Mesendoderm (in vitro differentiated cells): ENCODE data around the gene LAMB1.
A peak's percentile ranks its signal among the peaks of the same experiment; 100 is the strongest.

Source experiments
- DNase-seq: peaks from one replicate; pipeline ENCODE4 v3.0.0; 2013
- H2AK5ac ChIP-seq: 2 replicates; pipeline ENCODE4 v1.6.1; 2013; ENCODE audit warnings: low read length, inconsistent platforms
- H2BK120ac ChIP-seq: 2 replicates; pipeline ENCODE4 v1.6.1; 2013; ENCODE audit warnings: low read depth, mild to moderate bottlenecking, low read length, moderate library complexity, mixed read lengths
- H2BK15ac ChIP-seq: replicated peaks from 2 replicates; pipeline ENCODE4 v1.6.1; 2013; ENCODE audit warnings: low read depth, mild to moderate bottlenecking, moderate library complexity
- H2BK5ac ChIP-seq: 2 replicates; pipeline ENCODE4 v1.6.1; 2013; ENCODE audit warnings: low read length, inconsistent platforms
- H3K18ac ChIP-seq: 2 replicates; pipeline ENCODE4 v1.6.1; 2013; ENCODE audit warnings: mild to moderate bottlenecking, low read length, mixed read lengths
- H3K23ac ChIP-seq: one replicate; pipeline ENCODE4 v1.6.1; 2013; ENCODE audit warnings: low read length
- H3K27ac ChIP-seq: 2 replicates; pipeline ENCODE4 v1.5.1; 2013; ENCODE audit warnings: low read depth, mild to moderate bottlenecking, inconsistent platforms, low read length, moderate library complexity
- H3K27me3 ChIP-seq: 2 replicates; pipeline ENCODE4 v1.6.1; 2013; ENCODE audit warnings: low read length, control low read depth, mild to moderate bottlenecking, inconsistent platforms; ENCODE audit not compliant: insufficient read depth, poor library complexity
- H3K36me3 ChIP-seq: 2 replicates; pipeline ENCODE4 v1.6.1; 2013; ENCODE audit warnings: low read length, inconsistent platforms; ENCODE audit not compliant: control insufficient read depth, insufficient read depth
- H3K4ac ChIP-seq: one replicate; pipeline ENCODE4 v1.6.1; 2013; ENCODE audit warnings: low read depth, mild to moderate bottlenecking, low read length, moderate library complexity
- H3K4me1 ChIP-seq: 2 replicates; pipeline ENCODE4 v1.6.1; 2013; ENCODE audit warnings: low read depth, low read length, inconsistent platforms; ENCODE audit not compliant: control insufficient read depth
- H3K4me2 ChIP-seq: 2 replicates; pipeline ENCODE4 v1.6.1; 2013; ENCODE audit warnings: low read length
- H3K4me3 ChIP-seq: 2 replicates; pipeline ENCODE4 v1.5.1; 2013; ENCODE audit warnings: mild to moderate bottlenecking, low read length
- H3K56ac ChIP-seq: one replicate; pipeline ENCODE4 v1.6.1; 2013; ENCODE audit warnings: low read length
- H3K79me1 ChIP-seq: 2 replicates; pipeline ENCODE4 v1.6.1; 2013; ENCODE audit warnings: low read length, inconsistent platforms
- H3K79me2 ChIP-seq: 2 replicates; pipeline ENCODE4 v1.6.1; 2013; ENCODE audit warnings: mild to moderate bottlenecking, low read length; ENCODE audit not compliant: control insufficient read depth, insufficient read depth
- H3K9ac ChIP-seq: 2 replicates; pipeline ENCODE4 v1.6.1; 2013; ENCODE audit warnings: low read length, inconsistent platforms
- H4K5ac ChIP-seq: one replicate; pipeline ENCODE4 v1.6.1; 2013; ENCODE audit warnings: low read length
- H4K8ac ChIP-seq: one replicate; pipeline ENCODE4 v1.6.1; 2013; ENCODE audit warnings: low read depth, mild to moderate bottlenecking, control low read depth, low read length, moderate library complexity
- WGBS: extraction: QIAGEN DNeasy Blood & Tissue Kit; methylation state at CpG from one replicate; pipeline ENCODE4 v1.1.7; 2013; ENCODE audit warnings: low lambda C conversion rate, missing lambda C conversion rate; ENCODE audit not compliant: insufficient coverage; ENCODE audit errors: extremely low coverage; 5-methylcytosine and 5-hydroxymethylcytosine counted together

Gene LAMB1

DNA sequence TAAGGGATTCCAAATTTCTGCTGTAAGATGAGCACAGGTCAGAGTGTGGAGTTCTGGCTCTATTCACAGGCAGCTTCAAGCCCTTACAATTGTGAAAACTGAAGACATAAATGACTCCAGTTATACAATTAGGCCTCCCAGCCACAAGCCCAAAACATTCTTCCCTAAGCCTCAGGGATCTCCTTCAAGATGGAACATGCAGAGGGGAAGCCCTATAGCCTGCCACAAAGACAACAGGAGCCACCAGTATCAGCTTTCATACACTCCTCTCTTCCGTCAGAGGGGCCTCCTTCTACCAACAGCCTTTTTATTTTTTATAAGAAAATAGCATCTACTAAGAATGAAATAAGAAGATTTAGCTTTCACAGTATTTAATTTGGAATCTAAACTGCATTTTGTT, 65.4 kb downstream of the LAMB1 start:
- no peak overlapping the region for H2BK15ac ChIP-seq
- H3K36me3 ChIP-seq: peaks cover 2% of the 10 kb centered on the region
- H3K27me3 ChIP-seq: no peaks in the 10 kb centered on the region
- no peak overlapping the region for H2BK120ac ChIP-seq
- no peak overlapping the region for H3K4me2 ChIP-seq
- no peak overlapping the region for H3K4me3 ChIP-seq
- H3K27ac ChIP-seq: no peak overlapping the region
- H3K56ac ChIP-seq: no peak overlapping the region
- H3K18ac ChIP-seq: no peak overlapping the region
- no peaks in the 10 kb centered on the region for H3K79me1 ChIP-seq
- no peak overlapping the region for H3K4ac ChIP-seq
- DNase-seq: no peak
- no peak overlapping the region for H3K9ac ChIP-seq
- H4K8ac ChIP-seq: no peak overlapping the region
- no peaks in the 10 kb centered on the region for H3K79me2 ChIP-seq
- no peak overlapping the region for H3K23ac ChIP-seq
- no peak overlapping the region for H2BK5ac ChIP-seq
- WGBS: no CpG with 5 or more reads among the region's 1 CpG
- H4K5ac ChIP-seq: no peak overlapping the region
- no peak overlapping the region for H2AK5ac ChIP-seq
- H3K4me1 ChIP-seq: no peaks in the 10 kb centered on the region

GRCh38 chr7:107936312-107936711, 66.6 kb downstream of the LAMB1 start:
- H3K36me3 ChIP-seq: peaks cover 2% of the 10 kb centered on the region
- no peak overlapping the region for H3K4me2 ChIP-seq
- H3K27ac ChIP-seq: no peak overlapping the region
- H3K4me3 ChIP-seq: no peak overlapping the region
- DNase-seq: no peak
- H4K5ac ChIP-seq: no peak overlapping the region
- H4K8ac ChIP-seq: no peak overlapping the region
- H2BK120ac ChIP-seq: no peak overlapping the region
- H3K4ac ChIP-seq: no peak overlapping the region
- no CpG with 5 or more reads among the region's 2 CpGs for WGBS
- no peaks in the 10 kb centered on the region for H3K79me2 ChIP-seq
- no peak overlapping the region for H2AK5ac ChIP-seq
- H3K9ac ChIP-seq: no peak overlapping the region
- no peaks in the 10 kb centered on the region for H3K27me3 ChIP-seq
- H2BK5ac ChIP-seq: no peak overlapping the region
- H3K23ac ChIP-seq: no peak overlapping the region
- H3K79me1 ChIP-seq: no peaks in the 10 kb centered on the region
- no peak overlapping the region for H3K18ac ChIP-seq
- no peak overlapping the region for H2BK15ac ChIP-seq
- H3K4me1 ChIP-seq: peaks cover 6% of the 10 kb centered on the region
- no peak overlapping the region for H3K56ac ChIP-seq

DNA sequence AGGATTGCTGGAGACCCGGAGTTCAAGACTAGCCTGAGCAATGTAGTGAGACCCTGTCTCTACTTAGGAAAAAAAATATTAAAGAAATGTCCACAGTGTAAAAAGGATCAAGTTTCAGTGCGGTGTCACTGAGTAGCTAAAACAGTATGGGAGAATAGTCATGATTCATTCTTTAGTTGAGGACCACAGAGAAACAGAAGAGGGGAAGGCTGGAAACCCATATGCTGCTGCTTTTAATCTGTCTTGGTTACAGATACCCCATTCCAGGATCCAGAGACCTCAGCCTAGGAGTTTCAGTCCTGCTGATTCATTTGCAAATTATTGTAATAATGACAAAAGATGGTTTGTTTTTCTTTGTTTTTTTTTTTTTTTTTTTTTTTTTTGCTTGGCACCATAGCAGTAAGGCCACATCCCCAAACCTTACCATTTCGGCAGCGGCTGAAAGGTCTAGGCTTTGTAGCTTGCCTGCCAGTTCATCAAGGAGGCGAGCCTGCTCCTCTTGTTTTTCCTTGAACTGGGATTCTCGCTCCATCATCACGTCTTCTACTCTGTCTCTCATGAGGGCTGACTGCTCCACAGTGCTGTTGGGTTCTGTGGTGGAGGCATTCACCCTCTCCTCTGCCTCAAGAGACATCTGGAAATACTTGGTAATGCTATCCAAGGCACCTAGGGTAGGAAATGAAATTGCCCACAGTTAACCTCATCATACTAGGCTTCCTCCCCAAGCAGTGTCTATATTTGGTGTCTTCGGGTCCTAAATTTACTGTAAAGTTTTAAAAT, 67.8 kb downstream of the LAMB1 start:
- Histone ChIP-seq H3K36me3 (peaks cover 2% of the 10 kb centered on the region), H3K18ac (no peak overlapping the region), H4K5ac (no peak overlapping the region), H3K27ac (no peak overlapping the region), H3K4me1 (peaks cover 6% of the 10 kb centered on the region), H3K27me3 (no peaks in the 10 kb centered on the region), H3K56ac (no peak overlapping the region), H3K79me2 (no peaks in the 10 kb centered on the region), H2BK120ac (no peak overlapping the region), H3K4me3 (no peak overlapping the region), H2BK5ac (no peak overlapping the region), H2BK15ac (no peak overlapping the region), H4K8ac (no peak overlapping the region), H3K4me2 (no peak overlapping the region), H3K4ac (no peak overlapping the region), H3K79me1 (no peaks in the 10 kb centered on the region), H2AK5ac (no peak overlapping the region), H3K23ac (no peak overlapping the region), H3K9ac (no peak overlapping the region)
- no CpG with 5 or more reads among the region's 8 CpGs for WGBS
- DNase-seq: no peak

- H3K79me1 ChIP-seq: no peaks in the 10 kb centered on the region
- H3K27ac ChIP-seq: no peak overlapping the region
- H2BK5ac ChIP-seq: no peak overlapping the region
- no peak overlapping the region for H3K4ac ChIP-seq
- no peak overlapping the region for H2AK5ac ChIP-seq
- no peak overlapping the region for H3K18ac ChIP-seq
- peaks cover 6% of the 10 kb centered on the region for H3K4me1 ChIP-seq
- H3K79me2 ChIP-seq: no peaks in the 10 kb centered on the region
- H3K27me3 ChIP-seq: no peaks in the 10 kb centered on the region
- H3K4me2 ChIP-seq: no peak overlapping the region
- H3K23ac ChIP-seq: no peak overlapping the region
- H4K5ac ChIP-seq: no peak overlapping the region
- WGBS: no CpG with 5 or more reads among the region's 6 CpGs
- DNase-seq: peak; percentile 48
- no peak overlapping the region for H3K56ac ChIP-seq
- H2BK120ac ChIP-seq: no peak overlapping the region
- no peak overlapping the region for H3K4me3 ChIP-seq
- no peak overlapping the region for H4K8ac ChIP-seq
- H3K36me3 ChIP-seq: no peaks in the 10 kb centered on the region
- H2BK15ac ChIP-seq: no peak overlapping the region
- H3K9ac ChIP-seq: no peak overlapping the region
Measured at GRCh38 chr7:107933386-107934013, 69.5 kb downstream of the LAMB1 start.

DNA sequence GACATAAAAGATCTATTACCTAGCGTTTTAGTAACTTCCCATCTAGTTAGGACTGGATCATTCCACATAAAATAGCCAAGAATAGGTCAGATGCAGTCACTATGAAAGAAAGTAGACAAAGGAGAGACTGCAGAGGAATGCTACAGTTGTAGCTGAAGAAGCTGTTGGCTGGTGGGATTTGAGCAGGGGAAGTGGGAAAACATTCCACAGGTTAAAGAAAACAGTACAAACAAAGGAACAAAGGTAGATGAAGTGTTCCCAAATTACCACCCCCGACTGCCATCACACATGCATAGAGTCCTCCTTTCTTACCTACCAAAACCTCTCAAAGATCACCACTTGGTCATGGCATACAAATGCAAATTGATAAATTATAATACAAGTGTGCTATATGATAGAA, 70.2 kb downstream of the LAMB1 start:
- Histone ChIP-seq H3K56ac (no peak overlapping the region), H3K23ac (no peak overlapping the region), H4K8ac (no peak overlapping the region), H3K9ac (no peak overlapping the region), H3K27me3 (no peaks in the 10 kb centered on the region), H3K79me2 (no peaks in the 10 kb centered on the region), H3K4me1 (peaks cover 6% of the 10 kb centered on the region), H4K5ac (no peak overlapping the region), H2BK15ac (no peak overlapping the region), H3K36me3 (no peaks in the 10 kb centered on the region), H3K27ac (peak overlapping the region; percentile 70), H3K4me3 (no peak overlapping the region), H3K4ac (no peak overlapping the region), H2BK5ac (no peak overlapping the region), H2BK120ac (no peak overlapping the region), H3K79me1 (no peaks in the 10 kb centered on the region), H2AK5ac (no peak overlapping the region), H3K4me2 (no peak overlapping the region), H3K18ac (no peak overlapping the region)
- WGBS: no CpG with 5 or more reads among the region's 2 CpGs
- peak; percentile 61 for DNase-seq
